NB4 (cell line): ENCODE measurements around the gene NIP7.

ENCODE experiments used
- DNase-seq: peaks from one replicate; pipeline ENCODE4 v3.0.0; 2010; ENCODE audit warnings: low read depth
- H3K4me3 ChIP-seq: one replicate; pipeline ENCODE4 v1.5.1; 2011; ENCODE audit warnings: mild to moderate bottlenecking, low read depth, low read length, moderate library complexity
- CTCF ChIP-seq: IDR thresholded peaks from one replicate; pipeline ENCODE4 v1.5.1; 2012; ENCODE audit warnings: low read depth, low read length
- MAX ChIP-seq: IDR thresholded peaks from 2 replicates; pipeline ENCODE4 v1.6.1; 2011; ENCODE audit warnings: low read depth, low read length
- MYC ChIP-seq: IDR thresholded peaks from 2 replicates; pipeline ENCODE4 v1.6.1; 2011; ENCODE audit warnings: low read depth, low read length
- POLR2A ChIP-seq: IDR thresholded peaks from 2 replicates; pipeline ENCODE4 v1.6.1; 2011; ENCODE audit warnings: mild to moderate bottlenecking; ENCODE audit not compliant: insufficient read length; ENCODE audit errors: extremely low read depth

The NIP7 gene

GRCh38 chr16:69301861-69302260 lies 37.7 kb upstream of the NIP7 start:
- no peak for TF ChIP-seq POLR2A
- TF ChIP-seq MYC: no peak
- no peak for TF ChIP-seq MAX
- no peak for TF ChIP-seq CTCF
- no peak for DNase-seq
- no peak overlapping the region for H3K4me3 ChIP-seq

- DNase-seq: no peak
- no peak overlapping the region for H3K4me3 ChIP-seq
- TF ChIP-seq POLR2A: no peak
- no peak for TF ChIP-seq MYC
- TF ChIP-seq MAX: no peak
- no peak for TF ChIP-seq CTCF
Measured at GRCh38 chr16:69302301-69302700, 37.3 kb upstream of the NIP7 start.

- TF ChIP-seq POLR2A (no peak), MYC (no peak), CTCF (no peak), MAX (no peak)
- DNase-seq: no peak
- no peak overlapping the region for H3K4me3 ChIP-seq
Measured at GRCh38 chr16:69306031-69306430, 33.5 kb upstream of the NIP7 start.

- no peak for DNase-seq
- TF ChIP-seq MYC (no peak), CTCF (no peak), POLR2A (no peak), MAX (no peak)
- no peak overlapping the region for H3K4me3 ChIP-seq
Measured at GRCh38 chr16:69307091-69307490, 32.5 kb upstream of the NIP7 start.

- no peak overlapping the region for H3K4me3 ChIP-seq
- no peak for DNase-seq
- no peak for TF ChIP-seq POLR2A
- TF ChIP-seq MAX: no peak
- no peak for TF ChIP-seq MYC
- TF ChIP-seq CTCF: no peak
Measured at GRCh38 chr16:69307856-69308255, 31.7 kb upstream of the NIP7 start.

- TF ChIP-seq MAX (no peak), CTCF (no peak), POLR2A (no peak), MYC (no peak)
- H3K4me3 ChIP-seq: no peak overlapping the region
- no peak for DNase-seq
Measured at GRCh38 chr16:69309316-69309715, 30.3 kb upstream of the NIP7 start.
